ENCODE results near the gene BIN1. TPM values are rescaled to one million over a fixed set of nuclear protein-coding genes. Genes with fewer than 3 reads are reported as not detected.
A peak's percentile ranks its signal among the peaks of the same experiment; 100 is the strongest.

BIN1 gene
- total RNA-seq, 2 donors from 2014 or later: 41.7 to 45.9 TPM

- Histone ChIP-seq H3K4me3 (ENCODE audit: low read length) (no peak overlapping the region), H3K9me3 (ENCODE audit: control insufficient read depth, low read length) (peaks cover 9% of the 10 kb centered on the region), H3K27ac (ENCODE audit: low read depth, low read length) (no peak overlapping the region), H3K36me3 (ENCODE audit: control insufficient read depth, insufficient read depth, low read length) (no peaks in the 10 kb centered on the region), H3K4me1 (ENCODE audit: control insufficient read depth, insufficient read depth, low read length) (no peaks in the 10 kb centered on the region), H3K9ac (ENCODE audit: extremely low read depth, low read length, poor library complexity, severe bottlenecking) (no peak overlapping the region), H3K27me3 (ENCODE audit: control insufficient read depth, insufficient read depth, low read length, poor library complexity, severe bottlenecking) (no peaks in the 10 kb centered on the region)
- Mint-ChIP-seq H3K27ac (no peak overlapping the region), H3K4me1 (no peaks in the 10 kb centered on the region), H3K4me3 (no peak overlapping the region), H3K36me3 (ENCODE audit: low read depth) (no peaks in the 10 kb centered on the region), H3K27me3 (ENCODE audit: insufficient read depth) (peaks cover 3% of the 10 kb centered on the region), H3K9me3 (peaks cover 2% of the 10 kb centered on the region)
- DNase-seq: peak; percentile 32
- WGBS, 2 experiments (ENCODE audit: insufficient coverage in 1 of 2, insufficient read length in 1 of 2): 93 to 97% methylated on average over 14 to 20 of the region's 20 CpGs
- no peak for TF ChIP-seq CTCF (conservative IDR thresholded peaks at IDR 0.05)
Measured at GRCh38 chr2:127044977-127045661, 61.8 kb downstream of the BIN1 start.

GRCh38 chr2:127044165-127044718 lies 62.7 kb downstream of the BIN1 start:
- Histone ChIP-seq H3K4me3 (ENCODE audit: low read length) (peak overlapping the region; percentile 13), H3K9me3 (ENCODE audit: control insufficient read depth, low read length) (peaks cover 9% of the 10 kb centered on the region), H3K9ac (ENCODE audit: extremely low read depth, low read length, poor library complexity, severe bottlenecking) (no peak overlapping the region), H3K36me3 (ENCODE audit: control insufficient read depth, insufficient read depth, low read length) (no peaks in the 10 kb centered on the region), H3K27me3 (ENCODE audit: control insufficient read depth, insufficient read depth, low read length, poor library complexity, severe bottlenecking) (no peaks in the 10 kb centered on the region), H3K4me1 (ENCODE audit: control insufficient read depth, insufficient read depth, low read length) (no peaks in the 10 kb centered on the region), H3K27ac (ENCODE audit: low read depth, low read length) (no peak overlapping the region)
- no peak for TF ChIP-seq CTCF (conservative IDR thresholded peaks at IDR 0.05)
- no peak overlapping the region for H3K27ac Mint-ChIP-seq
- no peaks in the 10 kb centered on the region for H3K36me3 Mint-ChIP-seq (ENCODE audit: low read depth)
- no peaks in the 10 kb centered on the region for H3K4me1 Mint-ChIP-seq
- no peak overlapping the region for H3K4me3 Mint-ChIP-seq
- peaks cover 3% of the 10 kb centered on the region for H3K27me3 Mint-ChIP-seq (ENCODE audit: insufficient read depth)
- DNase-seq: peak; percentile 13
- 95 to 98% methylated on average over 4 of the region's 4 CpGs for WGBS, 2 experiments (ENCODE audit: insufficient coverage in 1 of 2, insufficient read length in 1 of 2)
- H3K9me3 Mint-ChIP-seq: peaks cover 2% of the 10 kb centered on the region

GRCh38 chr2:127043367-127044164 lies 63.4 kb downstream of the BIN1 start:
- no peak overlapping the region for H3K27ac ChIP-seq (ENCODE audit: low read depth, low read length)
- H3K4me3 Mint-ChIP-seq: no peak overlapping the region
- H3K9ac ChIP-seq (ENCODE audit: extremely low read depth, low read length, poor library complexity, severe bottlenecking): no peak overlapping the region
- H3K9me3 ChIP-seq (ENCODE audit: control insufficient read depth, low read length): peaks cover 9% of the 10 kb centered on the region
- H3K4me1 ChIP-seq (ENCODE audit: control insufficient read depth, insufficient read depth, low read length): no peaks in the 10 kb centered on the region
- no peak overlapping the region for H3K27ac Mint-ChIP-seq
- H3K36me3 Mint-ChIP-seq (ENCODE audit: low read depth): no peaks in the 10 kb centered on the region
- no peaks in the 10 kb centered on the region for H3K4me1 Mint-ChIP-seq
- peak overlapping the region; percentile 13 for H3K4me3 ChIP-seq (ENCODE audit: low read length)
- no peaks in the 10 kb centered on the region for H3K36me3 ChIP-seq (ENCODE audit: control insufficient read depth, insufficient read depth, low read length)
- DNase-seq: peak; percentile 63
- no peak for TF ChIP-seq CTCF (conservative IDR thresholded peaks at IDR 0.05)
- WGBS, 2 experiments (ENCODE audit: insufficient coverage in 1 of 2, insufficient read length in 1 of 2): 92 to 94% methylated on average over 24 to 27 of the region's 27 CpGs
- peaks cover 2% of the 10 kb centered on the region for H3K9me3 Mint-ChIP-seq
- H3K27me3 ChIP-seq (ENCODE audit: control insufficient read depth, insufficient read depth, low read length, poor library complexity, severe bottlenecking): no peaks in the 10 kb centered on the region
- peaks cover 3% of the 10 kb centered on the region for H3K27me3 Mint-ChIP-seq (ENCODE audit: insufficient read depth)

All from endodermal cell (in vitro differentiated cells).